GM18858 (cell line): ENCODE measurements around the gene SLC15A3.
"Not testable (repeated sequence)": the region's sequence is repeated elsewhere in the genome, so short reads cannot be mapped to it uniquely, and the experiment has no call there.

ENCODE experiments used
- ATAC-seq: cut with Tn5 transposase; IDR thresholded peaks from one replicate; pipeline ENCODE4 v1.9.1; 2021; ENCODE audit not compliant: unreplicated experiment

SLC15A3 gene

GRCh38 chr11:60977224-60977623, 25.2 kb upstream of the SLC15A3 start:
- ATAC-seq, result no peak

- ATAC-seq, result no peak
These were observed 22.8 kb upstream of the SLC15A3 start for GRCh38 chr11:60974726-60975125.

GRCh38 chr11:60974316-60974715, 22.3 kb upstream of the SLC15A3 start:
- not testable (repeated sequence) for ATAC-seq

- no peak for ATAC-seq
These were observed 21.7 kb upstream of the SLC15A3 start for GRCh38 chr11:60973699-60974098.

- no peak for ATAC-seq
These were observed 20.4 kb upstream of the SLC15A3 start for GRCh38 chr11:60972182-60973030.

- no peak for ATAC-seq
These were observed 19.5 kb upstream of the SLC15A3 start, which contains the start of gene CD6 for GRCh38 chr11:60971520-60971919. CD6 (plus strand) TSS chr11:60971680; CDS start chr11:60971866, 186 bp downstream.

- ATAC-seq, result no peak
These were observed 18.9 kb upstream of the SLC15A3 start for GRCh38 chr11:60970890-60971289.

- no peak for ATAC-seq
These were observed 18.4 kb upstream of the SLC15A3 start for GRCh38 chr11:60970369-60970774.

GRCh38 chr11:60968223-60968622, 16.2 kb upstream of the SLC15A3 start:
- ATAC-seq, result no peak

- ATAC-seq, result no peak
These were observed 14.9 kb upstream of the SLC15A3 start for GRCh38 chr11:60966890-60967289.

GRCh38 chr11:60964801-60965200, 12.8 kb upstream of the SLC15A3 start:
- no peak for ATAC-seq

GRCh38 chr11:60960405-60960804, 8.4 kb upstream of the SLC15A3 start:
- no peak for ATAC-seq

- no peak for ATAC-seq
These were observed 7.5 kb upstream of the SLC15A3 start for GRCh38 chr11:60959431-60959830.

- no peak for ATAC-seq
These were observed 5.2 kb upstream of the SLC15A3 start for GRCh38 chr11:60957188-60957587.

GRCh38 chr11:60955571-60955970, 3.6 kb upstream of the SLC15A3 start:
- ATAC-seq, result no peak

- ATAC-seq, result no peak
These were observed 2.4 kb upstream of the SLC15A3 start for GRCh38 chr11:60954421-60954820.

- no peak for ATAC-seq
These were observed 1.8 kb upstream of the SLC15A3 start for GRCh38 chr11:60953781-60954180.

- ATAC-seq, result no peak
These were observed 780 bp upstream of the SLC15A3 start for GRCh38 chr11:60952742-60953170.

GRCh38 chr11:60951606-60951903, 421 bp downstream of the SLC15A3 start:
- no peak for ATAC-seq

- no peak for ATAC-seq
These were observed 907 bp downstream of the SLC15A3 start for GRCh38 chr11:60950933-60951605.

GRCh38 chr11:60950024-60950423, 2.0 kb downstream of the SLC15A3 start:
- ATAC-seq, result no peak

- ATAC-seq, result no peak
These were observed 3.7 kb downstream of the SLC15A3 start for GRCh38 chr11:60948250-60948649.
